ENCODE data around the gene GALNT17.
A peak's percentile ranks its signal among the peaks of the same experiment; 100 is the strongest.

The GALNT17 gene

GRCh38 chr7:71687831-71688599, 556.1 kb downstream of the GALNT17 start:
- TF ChIP-seq CTCF (IDR thresholded peaks at IDR 0.05), result no peak
- no peak for DNase-seq
- H3K27ac Mint-ChIP-seq, result peak overlapping the region; percentile 47
- no peaks in the 10 kb centered on the region for H3K9me3 Mint-ChIP-seq
- peaks cover 14% of the 10 kb centered on the region for H3K4me1 Mint-ChIP-seq
- no peak overlapping the region for H3K4me3 Mint-ChIP-seq
- H3K36me3 Mint-ChIP-seq (ENCODE audit: low read depth), result no peaks in the 10 kb centered on the region
- no peaks in the 10 kb centered on the region for H3K27me3 Mint-ChIP-seq (ENCODE audit: low read depth, poor library complexity)

- no peak overlapping the region for H3K4me3 Mint-ChIP-seq
- H3K36me3 Mint-ChIP-seq (ENCODE audit: low read depth), result no peaks in the 10 kb centered on the region
- TF ChIP-seq CTCF (IDR thresholded peaks at IDR 0.05), result no peak
- H3K4me1 Mint-ChIP-seq, result peaks cover 14% of the 10 kb centered on the region
- H3K9me3 Mint-ChIP-seq, result no peaks in the 10 kb centered on the region
- no peak overlapping the region for H3K27ac Mint-ChIP-seq
- H3K27me3 Mint-ChIP-seq (ENCODE audit: low read depth, poor library complexity), result no peaks in the 10 kb centered on the region
- no peak for DNase-seq
These were observed 559.6 kb downstream of the GALNT17 start for GRCh38 chr7:71691538-71691937.

DNA sequence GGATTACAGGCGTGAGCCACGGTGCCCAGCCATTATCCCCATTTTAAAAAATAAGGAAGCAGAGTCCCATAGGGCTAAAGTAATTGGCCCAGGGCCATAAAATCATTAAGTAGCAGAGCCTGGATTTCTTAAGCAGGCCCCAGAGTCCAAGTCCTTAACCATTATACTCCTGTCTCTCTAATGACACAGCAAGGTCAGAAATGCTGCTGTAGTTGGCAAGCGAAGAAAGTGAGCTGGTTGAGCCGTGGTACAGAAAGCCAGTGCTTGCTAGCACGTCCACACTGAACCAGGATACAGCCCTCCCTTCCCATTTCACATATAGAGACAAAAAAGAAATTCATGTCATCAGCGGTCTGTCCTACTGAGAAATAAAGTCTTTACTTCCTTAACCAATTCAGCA, 562.7 kb downstream of the GALNT17 start:
- H3K4me1 Mint-ChIP-seq, result peaks cover 7% of the 10 kb centered on the region
- no peak overlapping the region for H3K4me3 Mint-ChIP-seq
- no peaks in the 10 kb centered on the region for H3K36me3 Mint-ChIP-seq (ENCODE audit: low read depth)
- DNase-seq, result no peak
- no peak for TF ChIP-seq CTCF (IDR thresholded peaks at IDR 0.05)
- H3K27me3 Mint-ChIP-seq (ENCODE audit: low read depth, poor library complexity), result peaks cover 6% of the 10 kb centered on the region
- H3K27ac Mint-ChIP-seq, result no peak overlapping the region
- H3K9me3 Mint-ChIP-seq, result peaks cover 9% of the 10 kb centered on the region

GRCh38 chr7:71695186-71695585, 563.2 kb downstream of the GALNT17 start:
- DNase-seq, result no peak
- H3K27me3 Mint-ChIP-seq (ENCODE audit: low read depth, poor library complexity), result peaks cover 6% of the 10 kb centered on the region
- no peak overlapping the region for H3K4me3 Mint-ChIP-seq
- no peak overlapping the region for H3K27ac Mint-ChIP-seq
- H3K36me3 Mint-ChIP-seq (ENCODE audit: low read depth), result no peaks in the 10 kb centered on the region
- H3K4me1 Mint-ChIP-seq, result peaks cover 7% of the 10 kb centered on the region
- no peak for TF ChIP-seq CTCF (IDR thresholded peaks at IDR 0.05)
- peaks cover 9% of the 10 kb centered on the region for H3K9me3 Mint-ChIP-seq

- no peak for DNase-seq
- H3K27ac Mint-ChIP-seq, result no peak overlapping the region
- TF ChIP-seq CTCF (IDR thresholded peaks at IDR 0.05), result no peak
These were observed 564.6 kb downstream of the GALNT17 start for GRCh38 chr7:71696511-71696910.

DNA sequence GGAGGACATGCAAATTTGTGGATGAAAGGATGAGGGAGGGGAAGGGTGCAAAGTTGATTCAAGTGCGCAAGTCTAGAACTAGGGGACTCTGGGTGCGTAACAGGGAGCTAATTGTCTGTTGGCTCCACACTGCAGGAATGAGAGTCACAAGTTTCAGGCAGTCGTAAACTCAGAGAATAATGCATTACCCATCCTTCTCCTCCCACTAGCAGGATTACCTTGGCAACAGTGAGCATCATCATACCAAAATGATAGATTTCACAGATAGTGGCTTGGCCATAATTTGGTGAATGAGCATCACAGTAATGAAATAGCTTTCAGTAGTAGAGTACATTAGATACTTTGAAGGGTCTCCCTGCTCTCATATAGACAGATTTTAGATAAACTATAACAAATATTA, 565.5 kb downstream of the GALNT17 start:
- no peak for TF ChIP-seq CTCF (IDR thresholded peaks at IDR 0.05)
- Mint-ChIP-seq H3K4me3 (no peak overlapping the region), H3K36me3 (ENCODE audit: low read depth) (no peaks in the 10 kb centered on the region), H3K27me3 (ENCODE audit: low read depth, poor library complexity) (peaks cover 6% of the 10 kb centered on the region), H3K4me1 (peaks cover 7% of the 10 kb centered on the region), H3K27ac (no peak overlapping the region), H3K9me3 (peaks cover 9% of the 10 kb centered on the region)
- no peak for DNase-seq

More at GRCh38 chr7:71696511-71696910, 564.6 kb downstream of the GALNT17 start:
- H3K9me3 Mint-ChIP-seq, result peaks cover 9% of the 10 kb centered on the region
- H3K36me3 Mint-ChIP-seq (ENCODE audit: low read depth), result no peaks in the 10 kb centered on the region
- peaks cover 7% of the 10 kb centered on the region for H3K4me1 Mint-ChIP-seq
- peaks cover 6% of the 10 kb centered on the region for H3K27me3 Mint-ChIP-seq (ENCODE audit: low read depth, poor library complexity)
- no peak overlapping the region for H3K4me3 Mint-ChIP-seq
